Left lung (tissue), 10 donors: ENCODE measurements around the gene SLC40A1. TPM values are rescaled to one million over a fixed set of nuclear protein-coding genes. Genes with fewer than 3 reads are reported as not detected.

ENCODE experiments used
- ATAC-seq: fragments of 200-7000 bp; cut with Tn5 transposase; one replicate; pipeline ENCODE4 v1.9.1; 2020; ENCODE audit warnings: moderate library complexity
- DNase-seq, 4 donors: peaks; one replicate each; pipeline ENCODE4 v3.0.0-alpha.2; 2013 to 2020
- H3K27ac ChIP-seq, 2 donors: fragments of 200-600 bp; sonication (generic) in 1 of 2; one replicate each; pipeline versions ENCODE4 v1.5.0 to v1.8.0; 2020 to 2021
- H3K27me3 ChIP-seq, 2 donors: fragments of 200-600 bp; sonication (generic) in 1 of 2; one replicate each; pipeline versions ENCODE4 v1.5.0 to v1.8.0; 2020 to 2021
- H3K36me3 ChIP-seq, 2 donors: fragments of 200-600 bp; sonication (generic) in 1 of 2; one replicate each; pipeline versions ENCODE4 v1.5.0 to v1.8.0; 2020 to 2021
- H3K4me1 ChIP-seq, 2 donors: fragments of 200-600 bp; one replicate each; pipeline ENCODE4 v1.8.0; 2021
- H3K4me3 ChIP-seq, 2 donors: fragments of 200-600 bp; sonication (generic) in 1 of 2; one replicate each; pipeline versions ENCODE4 v1.5.0 to v1.8.0; 2020 to 2021; ENCODE audit warnings: mild to moderate bottlenecking in 1 of 2
- H3K9me3 ChIP-seq, 2 donors: fragments of 200-600 bp; sonication (generic) in 1 of 2; one replicate each; pipeline versions ENCODE4 v1.5.0 to v1.8.0; 2020 to 2021
- CTCF ChIP-seq, 2 donors: fragments of 200-600 bp; sonication (generic) in 1 of 2; IDR thresholded peaks; one replicate each; pipeline versions ENCODE4 v1.5.0 to v1.8.0; 2021; ENCODE audit warnings: antibody characterized with exemption in 2 of 2
- intact Hi-C, 2 donors: fragments of 100-400 bp; cut with DNase I; formaldehyde crosslinking; loops; one replicate each; pipeline versions ENCODE4 v1.11.2 to v1.14.2; 2022
- polyA plus RNA-seq, 6 donors: library from polyadenylated mRNA; unstranded; fragments of 120-200 nt; gene quantifications; one replicate each; pipeline ENCODE4 v1.2.1, GENCODE V29; 2013; ENCODE audit not compliant: insufficient read length in 6 of 6
- total RNA-seq, 2 donors: library from RNA; stranded (reverse); fragmentation: NEBNext Ultra II Directional; extraction: Animal tissue kit (Norgen Biotek cat#: 25700); gene quantifications; one replicate each; pipeline ENCODE4 v1.2.1, GENCODE V29; 2021
- donor health status: DM: no; HTN: yes; CAD: no.
- donor health status: DM: no; HTN: no; CAD: no.

The SLC40A1 gene
- total and polyA plus RNA-seq, 8 donors, result 104 to 242 (median 212) TPM

- H3K36me3 ChIP-seq, result no peaks in the 10 kb centered on the region
- DNase-seq, result no peak
- TF ChIP-seq CTCF (IDR thresholded peaks at IDR 0.05), result no peak
- H3K4me3 ChIP-seq, result no peak overlapping the region
- intact Hi-C loops, result no loop called here
- H3K9me3 ChIP-seq, result no peaks in the 10 kb centered on the region
- no peaks in the 10 kb centered on the region for H3K4me1 ChIP-seq
- no peak for ATAC-seq
- H3K27me3 ChIP-seq, result no peaks in the 10 kb centered on the region
- no peak overlapping the region for H3K27ac ChIP-seq
Measured at GRCh38 chr2:189627789-189628188, 47.2 kb upstream of the SLC40A1 start.

GRCh38 chr2:189625636-189626035 is 45.0 kb upstream of the SLC40A1 start:
- H3K27ac ChIP-seq, result no peak overlapping the region
- ATAC-seq (no peak), DNase-seq (no peak)
- no peak for TF ChIP-seq CTCF (IDR thresholded peaks at IDR 0.05)
- no peaks in the 10 kb centered on the region for H3K4me1 ChIP-seq
- no peaks in the 10 kb centered on the region for H3K9me3 ChIP-seq
- intact Hi-C loops, result no loop called here
- no peaks in the 10 kb centered on the region for H3K27me3 ChIP-seq
- no peak overlapping the region for H3K4me3 ChIP-seq
- no peaks in the 10 kb centered on the region for H3K36me3 ChIP-seq

GRCh38 chr2:189624648-189625355 is 44.2 kb upstream of the SLC40A1 start:
- Histone ChIP-seq H3K9me3 (no peaks in the 10 kb centered on the region), H3K27ac (no peak overlapping the region), H3K27me3 (no peaks in the 10 kb centered on the region), H3K4me3 (no peak overlapping the region), H3K4me1 (no peaks in the 10 kb centered on the region), H3K36me3 (no peaks in the 10 kb centered on the region)
- ATAC-seq (peak; percentile 49), DNase-seq (no peak)
- no peak for TF ChIP-seq CTCF (IDR thresholded peaks at IDR 0.05)
- intact Hi-C loops, result no loop called here

GRCh38 chr2:189623049-189623448 is 42.5 kb upstream of the SLC40A1 start:
- H3K27ac ChIP-seq, result no peak overlapping the region
- no peak for DNase-seq

GRCh38 chr2:189621781-189622180 is 41.2 kb upstream of the SLC40A1 start:
- TF ChIP-seq CTCF (IDR thresholded peaks at IDR 0.05), result no peak
- no peak overlapping the region for H3K4me3 ChIP-seq
- H3K4me1 ChIP-seq, result no peaks in the 10 kb centered on the region
- no peak for ATAC-seq
- DNase-seq, result no peak
- no peaks in the 10 kb centered on the region for H3K9me3 ChIP-seq
- intact Hi-C loops, result no loop called here
- no peaks in the 10 kb centered on the region for H3K27me3 ChIP-seq
- no peaks in the 10 kb centered on the region for H3K36me3 ChIP-seq
- H3K27ac ChIP-seq, result no peak overlapping the region

More at GRCh38 chr2:189623049-189623448, 42.5 kb upstream of the SLC40A1 start:
- H3K4me1 ChIP-seq, result no peaks in the 10 kb centered on the region
- no peaks in the 10 kb centered on the region for H3K9me3 ChIP-seq
- intact Hi-C loops, result no loop called here
- no peaks in the 10 kb centered on the region for H3K36me3 ChIP-seq
- no peak for ATAC-seq
- H3K4me3 ChIP-seq, result no peak overlapping the region
- no peak for TF ChIP-seq CTCF (IDR thresholded peaks at IDR 0.05)
- H3K27me3 ChIP-seq, result no peaks in the 10 kb centered on the region
